NB4 (cell line): ENCODE measurements around the gene DLEC1.

ENCODE experiments used
- POLR2A ChIP-seq: IDR thresholded peaks from 2 replicates; pipeline ENCODE4 v1.6.1; 2011; ENCODE audit warnings: mild to moderate bottlenecking; ENCODE audit not compliant: insufficient read length; ENCODE audit errors: extremely low read depth
- TF ChIP-seq, protein P1 (sequence below): IDR thresholded peaks from 2 replicates; pipeline ENCODE4 v1.6.1; 2011; ENCODE audit warnings: low read depth, low read length
- TF ChIP-seq, protein P2 (sequence below): IDR thresholded peaks from one replicate; pipeline ENCODE4 v1.5.1; 2012; ENCODE audit warnings: low read depth, low read length

DNA sequence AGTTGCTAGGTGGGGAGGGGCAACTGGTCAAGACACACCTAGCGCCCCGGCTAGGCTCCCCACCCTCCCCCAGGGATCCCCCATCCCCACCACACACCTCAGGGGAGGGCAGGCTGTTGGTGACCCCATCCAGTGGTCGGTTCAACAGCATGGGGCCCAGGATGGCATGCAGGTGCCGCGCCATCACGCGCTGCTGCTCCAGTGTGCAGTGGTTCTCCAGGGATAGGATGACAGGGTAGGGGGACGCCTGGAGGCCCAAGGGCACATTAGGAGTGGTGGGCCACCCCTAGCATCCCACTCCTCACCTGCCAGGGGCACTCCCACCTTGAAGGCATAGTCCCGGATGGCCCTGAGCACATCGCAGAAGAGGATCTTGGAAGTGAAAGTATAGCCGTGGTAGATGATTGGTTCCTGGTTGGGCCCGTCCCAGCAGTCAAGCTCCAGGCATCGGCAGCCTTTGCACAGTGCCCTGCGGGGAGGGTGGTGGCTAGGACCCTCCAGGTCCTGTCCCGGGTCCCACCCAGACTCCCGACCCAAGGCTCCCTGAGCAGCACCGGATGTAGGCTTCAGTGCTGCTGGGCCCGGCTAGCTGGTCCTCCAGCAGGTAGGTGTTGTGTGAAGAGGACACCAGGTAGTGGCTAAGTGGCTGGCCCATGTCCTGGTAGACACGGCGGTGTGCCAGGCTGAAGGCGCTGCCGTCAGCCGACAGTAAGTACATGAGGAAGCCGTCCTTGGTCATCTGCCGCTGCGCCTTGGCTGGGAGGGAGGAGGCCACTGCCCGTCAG, 29.0 kb upstream of the DLEC1 start:
- TF ChIP-seq, protein P1, sequence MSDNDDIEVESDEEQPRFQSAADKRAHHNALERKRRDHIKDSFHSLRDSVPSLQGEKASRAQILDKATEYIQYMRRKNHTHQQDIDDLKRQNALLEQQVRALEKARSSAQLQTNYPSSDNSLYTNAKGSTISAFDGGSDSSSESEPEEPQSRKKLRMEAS = no peak
- TF ChIP-seq, protein P2, sequence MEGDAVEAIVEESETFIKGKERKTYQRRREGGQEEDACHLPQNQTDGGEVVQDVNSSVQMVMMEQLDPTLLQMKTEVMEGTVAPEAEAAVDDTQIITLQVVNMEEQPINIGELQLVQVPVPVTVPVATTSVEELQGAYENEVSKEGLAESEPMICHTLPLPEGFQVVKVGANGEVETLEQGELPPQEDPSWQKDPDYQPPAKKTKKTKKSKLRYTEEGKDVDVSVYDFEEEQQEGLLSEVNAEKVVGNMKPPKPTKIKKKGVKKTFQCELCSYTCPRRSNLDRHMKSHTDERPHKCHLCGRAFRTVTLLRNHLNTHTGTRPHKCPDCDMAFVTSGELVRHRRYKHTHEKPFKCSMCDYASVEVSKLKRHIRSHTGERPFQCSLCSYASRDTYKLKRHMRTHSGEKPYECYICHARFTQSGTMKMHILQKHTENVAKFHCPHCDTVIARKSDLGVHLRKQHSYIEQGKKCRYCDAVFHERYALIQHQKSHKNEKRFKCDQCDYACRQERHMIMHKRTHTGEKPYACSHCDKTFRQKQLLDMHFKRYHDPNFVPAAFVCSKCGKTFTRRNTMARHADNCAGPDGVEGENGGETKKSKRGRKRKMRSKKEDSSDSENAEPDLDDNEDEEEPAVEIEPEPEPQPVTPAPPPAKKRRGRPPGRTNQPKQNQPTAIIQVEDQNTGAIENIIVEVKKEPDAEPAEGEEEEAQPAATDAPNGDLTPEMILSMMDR = no peak
- no peak for TF ChIP-seq POLR2A
